Natural killer cell treated with Interleukin-12 subunit alpha and Interleukin-12 subunit beta and Interleukin-15 and Interleukin-18, amount 100 ng/mL, for 72 hours (primary cell): ENCODE measurements around the gene GNG12. TPM values are rescaled to one million over a fixed set of nuclear protein-coding genes. Genes with fewer than 3 reads are reported as not detected.
A peak's percentile ranks its signal among the peaks of the same experiment; 100 is the strongest.

Experiments
- ATAC-seq, 2 donors: fragments of 150-1000 bp; cut with Tn5 transposase in 1 of 2; sonication (Bioruptor Pico), chemical (Tn5 transposase) in 1 of 2; 2 replicates each; pipeline ENCODE4 v1.10.0; 2021
- DNase-seq: peaks from one replicate; pipeline ENCODE4 v3.0.0; 2022; ENCODE audit warnings: low spot score
- H3K27ac Mint-ChIP-seq, 2 donors: 1 replicate in 1 of 2; 2 replicates in 1 of 2; pipeline ENCODE4 v1.8.0; 2022; ENCODE audit warnings: mixed read lengths in 2 of 2, mild to moderate bottlenecking in 1 of 2, moderate library complexity in 1 of 2
- H3K27me3 Mint-ChIP-seq, 2 donors: 1 replicate in 1 of 2; 2 replicates in 1 of 2; pipeline ENCODE4 v1.8.0; 2022; ENCODE audit warnings: mixed read lengths in 2 of 2
- H3K36me3 Mint-ChIP-seq: one replicate; pipeline ENCODE4 v1.8.0; 2022; ENCODE audit warnings: mixed read lengths
- H3K4me1 Mint-ChIP-seq, 2 donors: 1 replicate in 1 of 2; 2 replicates in 1 of 2; pipeline ENCODE4 v1.8.0; 2022; ENCODE audit warnings: low read depth in 2 of 2, mixed read lengths in 2 of 2, mild to moderate bottlenecking in 1 of 2
- H3K4me3 Mint-ChIP-seq: one replicate; pipeline ENCODE4 v1.8.0; 2022; ENCODE audit warnings: mixed read lengths
- H3K9me3 Mint-ChIP-seq: 2 replicates; pipeline ENCODE4 v1.8.0; 2022; ENCODE audit warnings: mixed read lengths
- total RNA-seq, 2 donors: library from RNA; stranded (reverse); gene quantifications; one replicate each; pipeline ENCODE4 v1.2.3, GENCODE V29; 2022

Gene GNG12
- total RNA-seq, 2 donors from 2014 or later = 0.21 to 0.28 TPM

GRCh38 chr1:67834246-67834877 lies 1.1 kb upstream of the GNG12 start:
- no peaks in the 10 kb centered on the region for H3K9me3 Mint-ChIP-seq
- H3K4me1 Mint-ChIP-seq = peaks cover 17% of the 10 kb centered on the region in 2 donors
- DNase-seq (no peak), ATAC-seq (peak in 1 of 2 donors; percentile 43)
- no peak overlapping the region for H3K27ac Mint-ChIP-seq
- peak overlapping the region; percentile 53 for H3K4me3 Mint-ChIP-seq
- peaks cover 43 to 64% of the 10 kb centered on the region in 2 donors for H3K27me3 Mint-ChIP-seq
- no peaks in the 10 kb centered on the region for H3K36me3 Mint-ChIP-seq

GRCh38 chr1:67833602-67833940 lies 304 bp upstream of the GNG12 start:
- H3K4me1 Mint-ChIP-seq = peaks cover 17% of the 10 kb centered on the region in 2 donors
- H3K27me3 Mint-ChIP-seq = peaks cover 43 to 64% of the 10 kb centered on the region in 2 donors
- peak overlapping the region; percentile 53 for H3K4me3 Mint-ChIP-seq
- no peak overlapping the region for H3K27ac Mint-ChIP-seq
- no peaks in the 10 kb centered on the region for H3K36me3 Mint-ChIP-seq
- DNase-seq (no peak), ATAC-seq (no peak)
- H3K9me3 Mint-ChIP-seq = no peaks in the 10 kb centered on the region

GRCh38 chr1:67831850-67832513 lies 1.3 kb downstream of the GNG12 start:
- peaks cover 17% of the 10 kb centered on the region in 2 donors for H3K4me1 Mint-ChIP-seq
- H3K9me3 Mint-ChIP-seq = no peaks in the 10 kb centered on the region
- no peaks in the 10 kb centered on the region for H3K36me3 Mint-ChIP-seq
- peak overlapping the region; percentile 71 for H3K4me3 Mint-ChIP-seq
- no peak for DNase-seq
- no peak overlapping the region for H3K27ac Mint-ChIP-seq
- no peak for ATAC-seq
- H3K27me3 Mint-ChIP-seq = peaks cover 38 to 52% of the 10 kb centered on the region in 2 donors

- Mint-ChIP-seq H3K27ac (no peak overlapping the region), H3K9me3 (no peaks in the 10 kb centered on the region), H3K36me3 (no peaks in the 10 kb centered on the region), H3K4me3 (peak overlapping the region; percentile 71), H3K27me3 (peaks cover 39 to 44% of the 10 kb centered on the region in 2 donors), H3K4me1 (peaks cover 17% of the 10 kb centered on the region in 2 donors)
- ATAC-seq (no peak), DNase-seq (no peak)
Observed at GRCh38 chr1:67830928-67831830, 2.1 kb downstream of the GNG12 start.

- Mint-ChIP-seq H3K27me3 (peaks cover 32 to 36% of the 10 kb centered on the region in 2 donors), H3K9me3 (no peaks in the 10 kb centered on the region)
Observed at GRCh38 chr1:67830226-67830625, 3.0 kb downstream of the GNG12 start.

GRCh38 chr1:67827688-67828087 lies 5.6 kb downstream of the GNG12 start:
- H3K9me3 Mint-ChIP-seq = no peaks in the 10 kb centered on the region
- H3K27ac Mint-ChIP-seq = no peak overlapping the region
- peaks cover 24 to 34% of the 10 kb centered on the region in 2 donors for H3K27me3 Mint-ChIP-seq
- H3K4me3 Mint-ChIP-seq = no peak overlapping the region
- DNase-seq (no peak), ATAC-seq (no peak)
- no peaks in the 10 kb centered on the region for H3K36me3 Mint-ChIP-seq
- H3K4me1 Mint-ChIP-seq = peaks cover 8 to 12% of the 10 kb centered on the region in 2 donors

More at GRCh38 chr1:67830226-67830625, 3.0 kb downstream of the GNG12 start:
- H3K36me3 Mint-ChIP-seq = no peaks in the 10 kb centered on the region
- no peak overlapping the region for H3K4me3 Mint-ChIP-seq
- H3K27ac Mint-ChIP-seq = no peak overlapping the region
- H3K4me1 Mint-ChIP-seq = peaks cover 17% of the 10 kb centered on the region in 2 donors
- ATAC-seq (no peak), DNase-seq (no peak)

- DNase-seq = no peak
- H3K27me3 Mint-ChIP-seq = peaks cover 9 to 15% of the 10 kb centered on the region in 2 donors
- no peaks in the 10 kb centered on the region for H3K4me1 Mint-ChIP-seq
- H3K27ac Mint-ChIP-seq = no peak overlapping the region
- ATAC-seq = no peak
- no peaks in the 10 kb centered on the region for H3K36me3 Mint-ChIP-seq
- no peak overlapping the region for H3K4me3 Mint-ChIP-seq
- H3K9me3 Mint-ChIP-seq = no peaks in the 10 kb centered on the region
Observed at GRCh38 chr1:67825591-67825990, 7.7 kb downstream of the GNG12 start.

- ATAC-seq (no peak), DNase-seq (no peak)
- H3K4me1 Mint-ChIP-seq = no peaks in the 10 kb centered on the region
- H3K27me3 Mint-ChIP-seq = peaks cover 10 to 15% of the 10 kb centered on the region in 2 donors
- H3K9me3 Mint-ChIP-seq = no peaks in the 10 kb centered on the region
- H3K36me3 Mint-ChIP-seq = no peaks in the 10 kb centered on the region
- H3K4me3 Mint-ChIP-seq = no peak overlapping the region
- H3K27ac Mint-ChIP-seq = no peak overlapping the region
Observed at GRCh38 chr1:67824766-67825165, 8.5 kb downstream of the GNG12 start.

GRCh38 chr1:67823615-67824014 lies 9.7 kb downstream of the GNG12 start:
- no peak for DNase-seq
- H3K4me1 Mint-ChIP-seq = no peaks in the 10 kb centered on the region

GRCh38 chr1:67821263-67821662 lies 12.0 kb downstream of the GNG12 start:
- no peaks in the 10 kb centered on the region for H3K36me3 Mint-ChIP-seq
- no peak overlapping the region for H3K27ac Mint-ChIP-seq
- no peak for ATAC-seq
- no peaks in the 10 kb centered on the region for H3K9me3 Mint-ChIP-seq
- H3K4me1 Mint-ChIP-seq = peaks cover 0 to 2% of the 10 kb centered on the region in 2 donors
- peaks cover 15% of the 10 kb centered on the region in 2 donors for H3K27me3 Mint-ChIP-seq
- no peak for DNase-seq
- no peak overlapping the region for H3K4me3 Mint-ChIP-seq

More at GRCh38 chr1:67823615-67824014, 9.7 kb downstream of the GNG12 start:
- Mint-ChIP-seq H3K36me3 (no peaks in the 10 kb centered on the region), H3K27ac (no peak overlapping the region), H3K9me3 (no peaks in the 10 kb centered on the region), H3K4me3 (no peak overlapping the region), H3K27me3 (peaks cover 15 to 16% of the 10 kb centered on the region in 2 donors)
- ATAC-seq = no peak

- H3K4me3 Mint-ChIP-seq = peak overlapping the region; percentile 6
- ATAC-seq (no peak), DNase-seq (no peak)
- no peaks in the 10 kb centered on the region for H3K36me3 Mint-ChIP-seq
- H3K27ac Mint-ChIP-seq = no peak overlapping the region
- peaks cover 0 to 2% of the 10 kb centered on the region in 2 donors for H3K4me1 Mint-ChIP-seq
- H3K9me3 Mint-ChIP-seq = no peaks in the 10 kb centered on the region
- H3K27me3 Mint-ChIP-seq = peaks cover 14% of the 10 kb centered on the region in 2 donors
Observed at GRCh38 chr1:67818725-67819301, 14.5 kb downstream of the GNG12 start.

- no peak overlapping the region for H3K27ac Mint-ChIP-seq
- H3K36me3 Mint-ChIP-seq = no peaks in the 10 kb centered on the region
- peak overlapping the region; percentile 19 for H3K4me3 Mint-ChIP-seq
- ATAC-seq = no peak
- peaks cover 0 to 2% of the 10 kb centered on the region in 2 donors for H3K4me1 Mint-ChIP-seq
- no peaks in the 10 kb centered on the region for H3K9me3 Mint-ChIP-seq
- DNase-seq = no peak
- peaks cover 10 to 13% of the 10 kb centered on the region in 2 donors for H3K27me3 Mint-ChIP-seq
Observed at GRCh38 chr1:67818162-67818561, 15.1 kb downstream of the GNG12 start.

GRCh38 chr1:67817319-67817718 lies 15.9 kb downstream of the GNG12 start:
- Mint-ChIP-seq H3K27me3 (peaks cover 10 to 13% of the 10 kb centered on the region in 2 donors), H3K9me3 (no peaks in the 10 kb centered on the region)

More at GRCh38 chr1:67817319-67817718, 15.9 kb downstream of the GNG12 start:
- Mint-ChIP-seq H3K4me1 (peaks cover 0 to 2% of the 10 kb centered on the region in 2 donors), H3K36me3 (no peaks in the 10 kb centered on the region), H3K27ac (no peak overlapping the region), H3K4me3 (no peak overlapping the region)
- DNase-seq (no peak), ATAC-seq (no peak)
